Right lung (tissue), 5 donors: ENCODE results near the gene MBNL1. TPM values are rescaled to one million over a fixed set of nuclear protein-coding genes. Genes with fewer than 3 reads are reported as not detected.

Source experiments
- DNase-seq, 2 donors: peaks; one replicate each; pipeline ENCODE4 v3.0.0-alpha.2; 2013
- polyA plus RNA-seq, 5 donors: library from polyadenylated mRNA; unstranded; fragments of 120-200 nt; gene quantifications; one replicate each; pipeline versions ENCODE4 v1.2.1 to v1.2.3, GENCODE V29; 2013; ENCODE audit warnings: inconsistent platforms in 1 of 5, low replicate concordance in 1 of 5; ENCODE audit not compliant: insufficient read length in 5 of 5, insufficient read depth in 1 of 5

MBNL1 gene
- polyA plus RNA-seq, 5 donors: 66.3 to 116 (median 111) TPM

GRCh38 chr3:152295344-152295743 lies 26.6 kb downstream of the MBNL1 start:
- no peak for DNase-seq

GRCh38 chr3:152295806-152296205 lies 27.1 kb downstream of the MBNL1 start:
- no peak for DNase-seq

DNA sequence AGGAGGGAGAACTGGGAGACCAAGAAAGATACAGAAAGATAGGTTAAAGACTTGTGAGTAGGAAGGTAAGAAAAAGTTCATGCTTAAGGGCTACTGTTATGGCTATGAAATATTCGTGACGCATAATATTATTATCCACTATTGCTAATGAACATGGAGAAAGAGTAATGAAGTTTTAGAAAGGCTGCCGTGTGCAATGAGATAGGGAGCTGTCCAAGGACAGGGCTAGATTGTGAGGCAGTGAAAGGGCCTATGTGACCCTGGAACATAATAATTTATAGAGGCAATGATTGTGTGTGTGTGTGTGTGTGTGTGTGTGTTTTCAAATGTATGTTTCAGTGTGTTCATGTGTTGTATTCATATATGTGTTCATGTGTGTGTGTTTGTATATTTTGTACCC lies 27.7 kb downstream of the MBNL1 start:
- DNase-seq: no peak

GRCh38 chr3:152296971-152297370 lies 28.2 kb downstream of the MBNL1 start:
- no peak for DNase-seq

GRCh38 chr3:152298393-152299248 lies 29.9 kb downstream of the MBNL1 start:
- peak; percentile 94 to 98 for DNase-seq

GRCh38 chr3:152299249-152299976 lies 30.7 kb downstream of the MBNL1 start:
- no peak for DNase-seq

- no peak for DNase-seq
Observed at GRCh38 chr3:152300029-152300731, 31.5 kb downstream of the MBNL1 start.

- no peak for DNase-seq
Observed at GRCh38 chr3:152301745-152302181, 33.0 kb downstream of the MBNL1 start.

DNA sequence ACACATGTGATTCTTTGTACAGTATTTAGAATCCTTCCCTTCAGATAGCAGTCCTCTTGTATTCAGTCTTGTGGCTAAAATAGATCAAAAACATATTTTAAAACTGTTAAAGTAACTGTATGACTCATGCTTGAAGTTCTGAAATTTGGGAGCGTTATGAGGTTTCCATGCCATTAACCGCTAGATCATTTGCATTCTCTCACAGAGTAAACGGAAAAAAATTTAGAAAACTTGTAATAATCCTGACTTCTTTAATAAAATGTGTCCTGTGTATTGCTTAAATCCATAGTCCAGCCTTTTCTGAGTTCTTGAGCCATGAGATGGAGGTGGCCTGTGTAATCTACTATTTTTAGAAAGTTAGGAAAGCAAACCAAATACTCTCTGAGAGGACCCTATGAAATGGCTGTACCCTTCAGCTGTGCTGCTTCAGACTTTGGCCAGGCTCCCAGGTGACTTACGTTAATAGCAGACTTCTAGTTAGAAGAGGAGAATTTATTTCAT lies 33.8 kb downstream of the MBNL1 start:
- peak; percentile 76 to 80 for DNase-seq

DNA sequence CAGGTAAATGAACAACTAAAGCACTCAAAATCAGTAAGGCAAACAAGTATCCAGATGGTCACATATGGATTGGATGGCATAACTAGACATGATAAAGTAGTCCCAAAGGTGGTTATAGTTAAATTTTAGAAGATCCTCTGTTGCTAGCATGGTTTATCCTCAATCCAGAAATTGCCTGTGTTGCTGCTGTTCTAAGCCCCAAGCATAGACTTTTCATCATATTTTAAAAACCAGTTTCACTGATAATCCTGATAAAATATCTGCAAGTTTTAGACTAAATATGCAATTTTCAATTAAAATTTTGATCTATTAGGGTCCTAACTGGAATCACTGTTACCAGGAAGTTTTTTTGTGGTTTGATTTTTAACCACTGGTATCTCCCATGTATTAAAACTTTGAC lies 35.4 kb downstream of the MBNL1 start:
- no peak for DNase-seq

DNA sequence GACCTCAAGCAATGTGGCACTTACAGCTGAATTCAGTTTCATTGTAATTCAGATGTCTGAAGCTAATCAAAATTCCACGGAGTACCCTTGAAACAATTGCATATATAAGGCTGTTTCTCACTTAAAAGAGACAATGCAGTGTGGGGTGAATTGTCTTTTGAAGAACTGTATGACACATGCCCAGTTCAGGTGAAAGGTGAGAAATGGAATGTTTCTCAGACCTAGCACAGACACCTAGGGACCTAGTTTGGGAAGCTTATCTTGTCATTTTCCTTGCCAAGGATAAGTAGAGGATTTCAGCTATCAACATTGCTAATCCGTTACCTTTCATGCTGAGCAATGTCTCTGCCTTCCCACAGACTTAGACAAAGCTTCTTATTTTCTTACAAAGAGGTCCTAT lies 36.3 kb downstream of the MBNL1 start:
- no peak for DNase-seq

- peak in 1 of 2 donors; percentile 39 for DNase-seq
Observed at GRCh38 chr3:152307829-152308474, 39.2 kb downstream of the MBNL1 start.

DNA sequence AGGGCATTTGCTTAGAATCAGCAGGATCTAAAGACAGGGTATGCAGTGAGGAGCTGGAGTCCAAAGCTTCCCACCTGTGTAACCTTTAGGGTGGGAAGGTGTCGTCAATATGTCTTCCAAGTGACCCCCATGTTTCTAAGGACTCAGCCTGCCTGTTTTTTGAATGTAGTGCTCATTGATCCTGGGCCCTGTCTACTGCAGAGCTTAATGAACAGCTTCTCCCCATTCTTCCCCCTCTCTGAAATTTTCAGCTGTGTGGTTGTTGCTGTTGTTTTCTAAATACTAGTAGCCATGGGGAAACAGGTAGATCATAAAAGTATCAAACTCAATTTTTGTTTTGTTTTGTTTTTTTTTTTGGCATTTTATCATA lies 39.7 kb downstream of the MBNL1 start:
- DNase-seq: no peak

DNA sequence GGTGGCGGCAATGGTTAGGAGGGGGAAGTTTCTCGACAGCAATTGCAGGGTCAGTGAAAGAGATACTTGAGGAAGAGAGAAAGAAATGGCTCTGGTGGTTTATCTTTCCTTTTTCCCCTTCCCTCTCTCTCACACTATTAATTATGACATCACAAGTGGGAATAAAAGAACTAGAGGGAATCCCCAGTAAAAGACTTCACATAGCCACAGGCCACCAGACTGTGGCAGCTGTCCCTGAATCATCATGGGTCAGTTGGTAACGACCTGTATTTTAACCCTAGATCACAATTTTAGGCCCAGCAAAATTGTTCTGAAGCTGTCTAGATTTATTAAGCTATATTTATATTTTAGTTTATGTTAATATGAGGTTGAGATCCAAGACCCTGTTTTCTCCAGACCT lies 40.3 kb downstream of the MBNL1 start:
- no peak for DNase-seq

DNA sequence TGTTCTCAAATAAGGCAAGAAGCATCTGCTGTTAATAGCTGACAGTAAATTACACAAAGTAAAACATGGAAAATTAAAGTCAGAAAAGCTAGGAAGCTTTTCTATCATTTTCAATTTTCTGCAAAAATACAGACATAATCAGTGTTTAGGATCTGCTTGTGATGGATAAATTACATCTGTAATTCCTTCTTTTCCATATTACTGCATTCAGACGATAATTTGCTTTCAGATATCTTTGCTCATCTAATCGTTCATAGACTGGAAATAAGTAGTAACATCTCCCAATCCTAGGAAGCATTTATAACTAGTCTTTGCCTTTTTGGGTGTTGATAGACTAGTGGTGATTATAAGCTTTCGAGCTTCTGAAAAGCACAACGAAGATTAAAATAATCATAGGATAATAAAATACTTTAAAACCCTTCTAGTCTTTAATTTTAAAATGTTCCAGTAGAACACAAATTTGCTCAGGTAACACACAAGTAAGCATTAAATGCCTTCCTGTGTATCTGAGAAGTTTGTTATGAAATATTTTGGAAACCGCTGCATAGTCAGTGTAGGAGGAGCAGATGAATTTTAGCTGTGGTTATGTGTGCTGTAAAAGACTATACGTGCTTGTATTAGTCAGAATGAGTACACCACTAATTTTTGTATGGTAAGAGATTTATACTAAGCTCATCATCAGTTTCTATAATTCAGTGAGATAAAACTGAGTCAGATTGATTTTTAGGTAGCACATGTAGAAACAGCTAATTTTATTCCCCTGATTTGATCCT lies 41.0 kb downstream of the MBNL1 start:
- no peak for DNase-seq

DNA sequence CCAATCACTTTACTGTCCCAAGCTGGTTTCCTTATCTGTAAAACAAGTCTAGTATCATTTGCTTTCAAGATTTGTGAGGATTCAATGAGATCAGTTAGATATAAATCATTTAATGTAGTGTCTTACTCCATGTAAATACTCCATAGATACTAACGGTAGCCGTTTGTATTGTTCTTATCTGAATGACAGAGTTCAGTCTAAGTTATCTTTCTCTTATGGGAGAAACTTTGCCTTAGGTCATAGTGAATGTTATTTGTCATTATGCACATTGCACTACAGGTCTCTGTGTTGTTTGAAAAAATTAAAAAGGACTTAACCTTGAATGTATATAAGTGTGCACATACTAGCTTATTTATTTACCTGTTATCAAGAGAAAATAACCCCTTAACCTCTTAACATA lies 44.7 kb downstream of the MBNL1 start:
- no peak for DNase-seq

DNA sequence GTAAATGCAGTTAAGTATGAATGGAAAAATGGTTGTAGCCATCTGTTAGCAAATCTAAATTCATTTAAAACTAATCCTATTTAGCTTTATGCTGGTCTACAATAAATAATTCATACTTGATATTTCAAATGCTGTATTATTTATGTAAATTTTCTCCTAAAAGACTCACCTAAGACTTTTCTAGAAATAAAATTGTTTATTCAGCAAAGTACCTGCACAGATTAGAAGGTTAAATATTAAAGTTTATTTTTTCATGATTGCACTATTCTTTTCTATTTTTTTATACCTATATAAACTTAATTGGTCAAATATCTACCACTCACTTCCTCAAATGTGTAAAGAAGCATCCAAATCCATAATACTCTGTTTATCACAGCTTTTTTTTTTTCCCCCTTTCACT lies 45.2 kb downstream of the MBNL1 start:
- no peak for DNase-seq

GRCh38 chr3:152314677-152315353 lies 46.1 kb downstream of the MBNL1 start:
- DNase-seq: no peak

- no peak for DNase-seq
Observed at GRCh38 chr3:152315623-152316022, 46.9 kb downstream of the MBNL1 start.

GRCh38 chr3:152316318-152316717 lies 47.6 kb downstream of the MBNL1 start:
- DNase-seq: no peak
